ENCODE results near the gene ADAMTS19.

- no peak for TF ChIP-seq CTCF (IDR thresholded peaks at IDR 0.05; ENCODE audit: low read depth, low read length, poor library complexity, severe bottlenecking)
- TF ChIP-seq EZH2phosphoT487 (IDR thresholded peaks at IDR 0.05; ENCODE audit: borderline replicate concordance, low read length) = no peak
These were observed 19.0 kb upstream of the ADAMTS19 start for GRCh38 chr5:129441096-129441495.
